ENCODE results near the gene RAPGEF4.

Gene RAPGEF4

DNA sequence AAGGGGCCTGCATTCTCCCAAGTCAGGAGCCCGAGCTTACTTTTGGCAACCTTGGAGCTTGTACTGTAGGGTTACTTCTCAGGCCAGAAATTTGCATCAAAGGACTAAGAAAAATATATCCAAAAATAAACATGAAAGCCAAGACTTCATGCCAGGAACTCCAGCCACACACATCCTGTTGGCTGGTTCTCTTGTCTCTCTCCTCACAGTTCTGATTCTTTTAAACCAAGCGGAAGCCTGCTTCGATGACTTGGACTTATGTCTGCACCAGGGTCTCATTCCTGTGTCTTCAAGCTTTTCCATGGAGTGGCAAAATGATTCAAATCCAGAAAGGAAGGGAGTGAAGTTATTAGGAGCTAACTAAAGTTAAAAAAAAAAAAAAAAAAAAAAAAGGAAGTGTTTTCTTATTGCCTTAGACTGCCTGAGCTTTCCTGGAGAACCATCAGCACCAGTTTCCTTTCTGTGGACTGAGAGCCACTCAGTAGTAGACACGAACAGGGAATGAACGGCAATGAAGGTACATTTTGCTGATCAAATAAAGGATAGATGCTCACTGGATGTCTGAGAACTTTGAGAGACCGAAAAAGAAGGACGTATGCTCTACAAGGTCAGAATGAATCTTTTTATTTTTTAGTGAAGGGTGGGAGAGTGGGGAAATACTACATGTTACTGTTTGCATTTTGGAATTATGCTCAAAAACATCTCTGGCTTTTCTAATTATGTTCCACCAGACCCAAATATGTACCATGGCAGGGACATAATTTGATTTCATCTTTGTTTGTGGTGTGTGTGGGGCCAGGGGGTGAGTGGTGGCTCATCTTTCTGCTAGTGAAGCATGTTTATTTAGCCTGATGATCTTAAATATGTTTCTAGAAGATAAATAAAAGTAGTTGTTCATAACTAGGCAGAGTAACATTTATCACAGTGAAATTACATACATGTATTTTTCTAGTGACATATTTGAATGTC lies 86.0 kb downstream of the RAPGEF4 start:
- Histone ChIP-seq H3K4me3 (no peak overlapping the region), H3K36me3 (no peaks in the 10 kb centered on the region)
- no peak for TF ChIP-seq Cebpa-rat (IDR thresholded peaks at IDR 0.05)

DNA sequence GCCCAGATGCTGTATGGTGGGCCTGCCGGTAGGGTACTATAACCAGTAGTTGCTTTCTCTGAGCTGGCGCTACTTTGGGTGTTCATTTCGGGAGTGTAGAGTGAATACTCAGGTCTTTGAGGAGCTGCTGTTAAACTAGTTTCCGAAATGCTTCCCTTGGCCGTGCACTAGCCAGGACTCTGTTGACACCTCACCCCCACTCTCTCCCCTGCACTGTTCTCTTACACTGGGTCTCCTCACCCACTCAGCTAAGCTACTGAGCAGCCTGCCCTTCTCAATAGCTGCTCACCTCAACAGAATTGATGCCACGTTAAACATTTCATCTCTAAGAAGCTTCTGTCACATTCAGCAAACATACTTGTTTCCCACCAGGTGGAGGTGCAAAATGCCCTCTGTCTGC lies 86.9 kb downstream of the RAPGEF4 start:
- no peak overlapping the region for H3K9ac ChIP-seq
- H4K20me1 ChIP-seq = no peaks in the 10 kb centered on the region
- no peak overlapping the region for H3K27ac ChIP-seq
- H3K4me2 ChIP-seq = peak overlapping the region in 1 of 11 experiments; percentile 6; a peak in 1 of 22 replicates
- no peak for TF ChIP-seq Cebpa-rat (IDR thresholded peaks at IDR 0.05)
- H3K4me1 ChIP-seq = peaks cover 9 to 18% (median 13%) of the 10 kb centered on the region in 10 experiments
- no peaks in the 10 kb centered on the region for H3K27me3 ChIP-seq
- H3K9me3 ChIP-seq (replicated peaks in 1 of 11) = no peaks in the 10 kb centered on the region
- H3K4me3 ChIP-seq = no peak overlapping the region
- H3K36me3 ChIP-seq = no peaks in the 10 kb centered on the region

More for the DNA sequence above, 86.0 kb downstream of the RAPGEF4 start:
- Histone ChIP-seq H3K4me1 (peaks cover 9 to 18% (median 13%) of the 10 kb centered on the region in 10 experiments), H3K4me2 (peak overlapping the region; percentile 25 to 73 (median 53)), H4K20me1 (no peaks in the 10 kb centered on the region), H3K9ac (no peak overlapping the region), H3K9me3 (replicated peaks in 1 of 11) (no peaks in the 10 kb centered on the region), H3K27me3 (no peaks in the 10 kb centered on the region), H3K27ac (no peak overlapping the region)

DNA sequence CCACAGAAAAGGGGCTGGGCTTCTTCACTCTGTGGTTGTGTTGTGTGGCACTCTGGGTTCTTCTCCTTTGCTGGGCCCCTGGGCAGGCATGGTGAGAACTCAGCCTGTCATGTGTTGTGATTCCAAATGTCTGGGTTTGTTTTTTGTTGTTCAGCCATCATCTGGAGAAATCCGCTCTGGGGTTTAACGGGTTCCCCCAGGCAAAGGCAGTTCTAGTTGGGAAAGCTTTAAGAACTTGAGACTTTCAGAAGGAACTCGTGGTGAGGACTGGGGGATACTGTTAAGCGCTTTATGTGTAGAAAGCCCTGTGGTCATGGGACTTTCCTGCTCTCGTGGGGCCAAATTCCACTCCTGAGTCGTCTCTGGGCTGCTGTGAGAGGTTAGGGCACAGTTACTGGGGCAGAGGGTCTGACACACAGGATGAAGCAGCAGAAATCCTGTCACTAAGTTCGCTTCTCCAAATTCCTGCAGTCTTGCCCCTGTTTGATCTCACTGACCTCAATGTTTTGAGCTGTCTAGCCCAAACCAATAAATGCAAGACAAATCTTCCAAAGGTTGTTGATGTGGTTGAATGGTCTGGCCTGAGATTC lies 87.7 kb downstream of the RAPGEF4 start:
- Histone ChIP-seq H3K27ac (no peak overlapping the region), H3K4me3 (no peak overlapping the region)

DNA sequence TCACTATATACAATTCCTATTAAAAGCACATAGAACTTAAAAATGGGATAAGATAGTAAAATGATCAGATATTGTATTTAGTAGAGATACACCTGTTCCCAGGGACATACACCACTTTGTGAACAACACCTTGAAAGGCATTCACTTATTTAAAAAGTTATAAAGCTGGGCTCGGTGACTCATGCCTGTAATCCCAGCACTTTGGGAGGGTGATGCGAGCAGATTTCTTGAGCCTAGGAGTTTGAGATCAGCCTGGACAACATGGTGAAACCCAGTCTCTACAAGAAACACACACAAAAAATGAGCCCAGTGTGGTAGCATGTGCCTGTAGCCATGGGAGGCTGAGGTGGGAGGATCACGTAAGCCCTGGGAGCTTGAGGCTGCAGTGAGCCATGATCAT lies 90.9 kb downstream of the RAPGEF4 start:
- Histone ChIP-seq H3K4me2 (no peak overlapping the region), H3K4me1 (peaks cover 3 to 12% (median 5%) of the 10 kb centered on the region in 10 experiments; a peak in 19 of 20 replicates), H3K27ac (no peak overlapping the region), H3K27me3 (no peaks in the 10 kb centered on the region), H3K9me3 (replicated peaks in 1 of 11) (no peaks in the 10 kb centered on the region), H3K4me3 (no peak overlapping the region), H3K36me3 (no peaks in the 10 kb centered on the region), H3K9ac (no peak overlapping the region), H4K20me1 (no peaks in the 10 kb centered on the region)
- TF ChIP-seq Cebpa-rat (IDR thresholded peaks at IDR 0.05) = no peak

More for the DNA sequence above, 87.7 kb downstream of the RAPGEF4 start:
- H3K4me1 ChIP-seq = peaks cover 9 to 18% (median 13%) of the 10 kb centered on the region in 10 experiments
- H3K27me3 ChIP-seq = no peaks in the 10 kb centered on the region
- no peak overlapping the region for H3K9ac ChIP-seq
- TF ChIP-seq Cebpa-rat (IDR thresholded peaks at IDR 0.05) = no peak
- H3K4me2 ChIP-seq = peak overlapping the region in 6 of 11 experiments; percentile 1 to 24 (median 5); a peak in 3 of 22 replicates
- H3K9me3 ChIP-seq (replicated peaks in 1 of 11) = no peaks in the 10 kb centered on the region
- H3K36me3 ChIP-seq = no peaks in the 10 kb centered on the region
- H4K20me1 ChIP-seq = no peaks in the 10 kb centered on the region

DNA sequence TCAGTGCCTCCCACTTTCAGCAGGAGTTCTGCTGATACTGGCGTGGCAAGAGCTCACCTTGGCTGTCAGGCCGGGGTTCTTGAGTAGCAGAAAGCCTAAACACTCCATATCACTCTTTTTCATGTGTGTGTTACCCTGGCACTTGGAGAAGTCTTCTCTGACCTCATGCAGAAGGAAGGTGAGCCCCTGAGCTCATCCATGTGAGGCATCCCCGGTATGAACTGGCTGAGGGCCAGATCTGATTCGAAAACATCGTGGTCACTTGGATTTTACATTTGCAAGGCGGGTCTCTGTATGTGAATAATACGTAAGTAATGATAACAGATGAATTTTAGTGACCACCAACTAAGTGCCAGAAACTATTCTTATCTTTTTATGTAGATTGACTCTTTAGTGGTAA lies 93.6 kb downstream of the RAPGEF4 start:
- Histone ChIP-seq H3K36me3 (no peaks in the 10 kb centered on the region), H3K4me3 (no peak overlapping the region), H3K9ac (no peak overlapping the region), H3K27me3 (no peaks in the 10 kb centered on the region), H3K27ac (no peak overlapping the region), H4K20me1 (no peaks in the 10 kb centered on the region), H3K9me3 (replicated peaks in 1 of 11) (no peaks in the 10 kb centered on the region), H3K4me2 (no peak overlapping the region), H3K4me1 (no peaks in the 10 kb centered on the region)
- TF ChIP-seq Cebpa-rat (IDR thresholded peaks at IDR 0.05) = no peak

DNA sequence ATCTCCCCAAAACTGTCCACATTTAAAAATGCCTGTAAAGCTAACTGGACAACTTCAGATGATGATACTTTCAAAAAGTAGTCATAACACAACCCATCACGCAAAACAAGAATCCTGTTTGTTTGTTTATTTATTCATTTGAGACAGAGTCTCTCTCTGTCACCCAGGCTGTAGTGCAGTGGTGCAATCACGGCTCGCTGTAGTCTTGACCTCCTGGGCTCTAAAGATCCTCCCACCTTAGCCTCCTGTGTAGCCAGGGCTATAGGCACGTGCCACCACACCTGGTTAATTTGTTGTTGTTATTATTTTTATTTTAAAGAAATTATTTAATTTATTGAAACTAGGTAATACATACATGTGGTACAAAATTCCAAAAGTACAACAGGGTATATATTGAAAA lies 94.8 kb downstream of the RAPGEF4 start:
- H4K20me1 ChIP-seq = no peaks in the 10 kb centered on the region
- H3K9me3 ChIP-seq (replicated peaks in 1 of 11) = no peaks in the 10 kb centered on the region
- H3K27ac ChIP-seq = no peak overlapping the region
- H3K36me3 ChIP-seq = no peaks in the 10 kb centered on the region
- no peaks in the 10 kb centered on the region for H3K27me3 ChIP-seq
- TF ChIP-seq Cebpa-rat (IDR thresholded peaks at IDR 0.05) = no peak
- H3K4me1 ChIP-seq = no peaks in the 10 kb centered on the region
- H3K4me3 ChIP-seq = no peak overlapping the region
- no peak overlapping the region for H3K4me2 ChIP-seq
- no peak overlapping the region for H3K9ac ChIP-seq

DNA sequence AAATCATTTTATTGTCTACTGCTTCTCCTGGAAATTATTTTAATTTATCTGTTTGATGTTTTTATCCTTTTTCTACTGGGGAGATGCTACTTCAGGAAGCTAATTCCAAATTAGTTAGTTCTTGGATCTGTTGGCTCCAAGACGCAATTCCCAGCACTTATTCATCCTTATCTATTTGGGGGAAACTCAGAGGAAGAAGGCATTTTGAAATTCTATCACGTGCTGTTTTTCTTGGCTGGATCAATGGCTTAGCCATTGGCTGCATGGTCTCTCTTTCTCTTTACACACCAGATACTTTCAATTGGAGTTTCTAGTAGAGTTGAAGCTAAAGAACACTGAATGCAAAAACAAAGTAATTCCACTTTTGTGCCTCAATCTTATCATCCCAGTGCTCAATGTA lies 98.3 kb downstream of the RAPGEF4 start:
- Histone ChIP-seq H3K36me3 (no peaks in the 10 kb centered on the region), H3K27ac (no peak overlapping the region), H3K4me2 (no peak overlapping the region), H3K9me3 (replicated peaks in 1 of 11) (no peaks in the 10 kb centered on the region), H3K4me1 (peaks cover 0 to 11% (median 5%) of the 10 kb centered on the region in 10 experiments; a peak in 9 of 20 replicates), H4K20me1 (no peaks in the 10 kb centered on the region), H3K27me3 (no peaks in the 10 kb centered on the region), H3K4me3 (no peak overlapping the region), H3K9ac (no peak overlapping the region)
- TF ChIP-seq Cebpa-rat (IDR thresholded peaks at IDR 0.05) = no peak

DNA sequence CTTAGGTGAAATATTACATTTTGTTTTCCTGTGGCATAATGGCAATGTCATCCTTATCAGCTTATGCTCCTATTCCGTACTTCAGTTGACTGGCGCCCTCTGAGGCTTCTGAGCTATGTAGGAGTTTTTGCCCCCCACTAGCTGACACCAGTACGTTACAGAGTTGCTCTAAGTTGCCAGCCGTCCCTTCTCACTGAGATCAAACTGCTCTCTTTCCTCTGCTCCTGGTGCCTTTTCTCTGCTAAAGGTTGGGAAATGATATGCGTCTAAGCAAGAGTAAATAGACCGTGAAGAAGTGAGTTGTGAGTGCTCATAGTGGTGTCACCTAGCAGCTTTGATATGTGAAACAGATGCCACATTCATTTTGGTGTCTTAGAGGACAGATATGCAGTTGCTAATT lies 99.2 kb downstream of the RAPGEF4 start:
- peaks cover 0 to 11% (median 5%) of the 10 kb centered on the region in 10 experiments; a peak in 9 of 20 replicates for H3K4me1 ChIP-seq
- H4K20me1 ChIP-seq = no peaks in the 10 kb centered on the region
- no peak overlapping the region for H3K27ac ChIP-seq
- no peak overlapping the region for H3K4me3 ChIP-seq
- no peaks in the 10 kb centered on the region for H3K9me3 ChIP-seq (replicated peaks in 1 of 11)
- H3K36me3 ChIP-seq = no peaks in the 10 kb centered on the region
- H3K4me2 ChIP-seq = no peak overlapping the region
- H3K27me3 ChIP-seq = no peaks in the 10 kb centered on the region
- no peak for TF ChIP-seq Cebpa-rat (IDR thresholded peaks at IDR 0.05)
- H3K9ac ChIP-seq = no peak overlapping the region

DNA sequence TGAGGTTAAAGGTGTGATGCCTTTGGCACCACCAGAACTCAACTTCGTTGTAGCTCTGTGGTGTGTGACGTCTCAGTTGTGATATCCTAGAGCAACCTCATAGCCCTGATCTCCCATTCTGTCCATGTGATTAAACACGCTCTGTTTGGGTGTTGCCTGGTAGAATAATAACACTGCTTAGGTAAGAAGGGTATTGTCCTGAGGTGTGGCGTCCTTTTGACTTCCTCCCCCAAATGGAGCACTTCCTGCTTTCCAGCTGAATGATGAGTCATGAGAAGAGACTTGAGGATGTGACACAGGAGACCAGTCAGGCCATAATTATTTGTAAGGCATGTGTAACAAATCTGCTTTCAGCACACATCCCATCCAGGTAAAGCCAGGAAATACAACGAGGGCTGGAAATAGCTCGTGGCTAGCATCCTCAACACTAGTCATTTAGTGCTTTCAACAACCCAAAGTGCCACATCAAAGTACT lies 100.7 kb downstream of the RAPGEF4 start:
- peaks cover 0 to 11% (median 5%) of the 10 kb centered on the region in 10 experiments; a peak in 9 of 20 replicates for H3K4me1 ChIP-seq
- no peaks in the 10 kb centered on the region for H3K36me3 ChIP-seq
- H3K4me3 ChIP-seq = no peak overlapping the region
- no peak overlapping the region for H3K9ac ChIP-seq
- H3K4me2 ChIP-seq = peak overlapping the region in 6 of 11 experiments; percentile 19 to 51 (median 32); a peak in 9 of 22 replicates
- H3K27me3 ChIP-seq = no peaks in the 10 kb centered on the region
- H3K9me3 ChIP-seq (replicated peaks in 1 of 11) = no peaks in the 10 kb centered on the region
- TF ChIP-seq Cebpa-rat (IDR thresholded peaks at IDR 0.05) = no peak
- H3K27ac ChIP-seq = peak overlapping the region in 2 of 11 experiments; percentile 9 to 16; a peak in 1 of 22 replicates
- H4K20me1 ChIP-seq = no peaks in the 10 kb centered on the region

All from BLaER1 treated with 17β-estradiol and CSF1 and Interleukin-3, amounts not matched to agents 10 nM and 100 nM (cell line).